Stimulated activated CD8-positive, alpha-beta memory T cell treated with anti-CD3 and anti-CD28 coated beads, Interleukin-2, amount 100 ng/mL, for 48 hours (primary cell): ENCODE measurements around the gene RAB4A.

Experiments
- DNase-seq, 2 donors: peaks; one replicate each; pipeline ENCODE4 v3.0.0-alpha.2; 2020; ENCODE audit warnings: low read depth in 2 of 2

RAB4A gene

DNA sequence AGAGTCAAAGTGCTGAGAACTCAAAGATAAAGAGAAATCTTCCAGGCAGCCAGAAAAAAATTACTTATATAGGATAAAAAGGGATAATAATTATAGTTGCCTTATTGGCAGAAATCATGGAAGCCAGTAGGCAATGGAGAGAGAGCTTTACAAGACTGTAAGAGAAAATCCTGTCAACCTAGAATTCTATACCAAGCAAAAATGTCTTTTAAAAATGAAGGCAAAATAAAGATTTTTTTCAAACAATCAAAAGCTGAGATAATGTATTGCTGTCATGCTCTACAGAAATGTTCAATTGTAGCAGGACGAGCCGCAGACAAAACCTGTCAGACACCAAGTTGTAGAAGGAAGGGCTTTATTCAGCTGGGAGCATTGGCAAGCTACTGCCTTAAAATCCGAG, 26.8 kb upstream of the RAB4A start:
- no peak for DNase-seq

DNA sequence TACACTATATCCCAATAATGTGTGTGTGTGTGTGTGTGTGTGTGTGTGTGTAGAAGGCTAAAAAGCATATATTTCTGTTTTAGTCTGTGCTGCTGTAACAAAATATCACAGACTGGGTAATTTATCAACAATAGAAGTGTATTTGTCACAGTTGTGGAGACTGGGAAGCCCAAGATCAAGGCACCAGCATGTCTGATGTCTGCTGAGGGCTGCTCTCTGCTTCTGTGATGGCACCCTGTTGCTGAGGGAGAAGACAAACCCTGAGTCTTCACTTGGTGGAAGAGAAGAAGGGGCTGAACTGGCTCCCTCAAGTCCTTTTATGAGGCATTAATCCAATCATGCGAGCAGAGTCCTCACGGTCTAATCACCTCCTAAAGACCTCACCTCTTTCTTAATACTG, 23.0 kb upstream of the RAB4A start:
- DNase-seq = no peak

DNA sequence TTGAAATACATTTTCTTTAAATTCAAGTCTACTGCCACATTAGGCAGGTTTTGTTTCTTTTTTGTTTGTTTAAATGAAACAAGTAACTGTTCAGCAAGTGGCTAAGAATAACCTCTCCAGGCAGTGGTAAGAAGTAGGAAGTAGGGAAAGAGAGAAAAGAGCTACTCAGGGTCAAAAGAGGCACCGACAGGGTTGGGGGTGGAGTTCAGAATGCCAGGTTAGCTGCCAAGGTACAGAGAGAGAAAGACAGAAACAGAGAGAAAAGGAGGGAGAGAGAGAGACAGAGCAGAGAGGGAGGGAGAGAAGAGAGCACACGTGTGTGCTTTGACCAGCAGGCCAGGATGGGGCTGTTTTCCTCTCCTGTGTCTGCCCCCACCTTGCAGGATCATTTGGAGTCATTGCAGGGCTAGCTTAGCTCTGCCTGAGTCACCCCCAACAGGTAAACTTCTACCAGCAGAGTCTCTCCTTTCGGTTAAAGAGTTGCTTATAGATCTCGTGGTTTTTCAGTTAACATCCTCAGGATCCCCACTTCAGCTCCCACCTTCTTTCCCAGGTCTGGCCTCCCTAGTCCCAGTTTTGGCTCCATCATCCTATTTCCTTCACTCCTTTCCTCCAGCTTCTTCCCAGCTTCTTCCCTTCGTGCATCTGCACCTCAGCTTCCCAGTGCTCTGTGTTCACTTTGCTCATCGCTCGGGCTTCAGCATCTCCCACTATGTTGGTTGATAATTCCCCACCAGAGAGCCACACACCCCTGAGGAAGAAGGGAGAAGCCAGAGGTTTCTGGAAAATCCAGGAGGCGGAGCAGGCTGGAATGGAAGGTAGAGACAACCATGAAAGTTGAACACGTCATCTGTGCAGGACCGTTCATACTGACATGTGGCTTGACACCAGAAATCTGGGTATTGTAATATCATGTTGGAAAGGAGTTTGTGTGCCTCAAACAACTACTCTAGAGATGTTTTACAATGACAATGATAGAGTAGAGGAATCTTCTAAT, 21.8 kb upstream of the RAB4A start:
- no peak for DNase-seq

DNA sequence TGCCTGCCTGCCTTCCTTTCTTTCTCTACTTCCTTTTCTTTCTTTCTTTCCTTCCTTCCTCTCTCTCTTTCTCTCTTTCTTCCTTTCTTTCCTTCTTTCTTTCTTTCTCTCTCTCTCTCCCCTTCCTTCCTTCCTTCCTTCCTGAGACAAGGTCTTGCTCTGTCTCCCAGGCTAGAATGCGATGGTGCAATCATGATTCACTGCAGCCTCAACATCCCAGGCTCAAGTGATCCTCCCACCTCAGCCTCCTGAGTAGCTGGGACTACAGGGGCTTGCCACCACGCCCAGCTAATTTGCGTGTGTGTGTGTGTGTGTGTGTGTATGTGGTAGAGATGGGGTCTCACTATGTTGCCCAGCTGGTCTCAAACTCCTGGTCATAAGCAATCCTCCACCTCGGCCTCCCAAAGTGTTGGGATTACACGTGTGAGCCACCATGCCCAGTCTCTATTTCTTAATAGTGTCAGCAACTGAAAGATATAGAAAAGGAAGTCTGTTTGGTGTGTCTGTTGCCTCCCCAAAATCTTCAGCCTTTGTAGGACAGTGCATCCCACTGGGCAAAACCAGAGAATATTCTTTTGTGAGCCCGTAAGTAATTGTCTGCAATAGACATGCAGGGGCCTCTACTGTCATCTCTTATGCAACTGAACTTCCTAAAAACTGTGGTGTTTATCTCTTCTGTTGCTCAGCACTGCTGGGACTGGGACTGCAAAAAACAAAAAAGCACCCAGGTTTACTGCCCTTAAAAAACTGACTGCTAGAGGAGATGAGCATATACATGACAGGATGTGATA, 20.9 kb upstream of the RAB4A start:
- no peak for DNase-seq

DNA sequence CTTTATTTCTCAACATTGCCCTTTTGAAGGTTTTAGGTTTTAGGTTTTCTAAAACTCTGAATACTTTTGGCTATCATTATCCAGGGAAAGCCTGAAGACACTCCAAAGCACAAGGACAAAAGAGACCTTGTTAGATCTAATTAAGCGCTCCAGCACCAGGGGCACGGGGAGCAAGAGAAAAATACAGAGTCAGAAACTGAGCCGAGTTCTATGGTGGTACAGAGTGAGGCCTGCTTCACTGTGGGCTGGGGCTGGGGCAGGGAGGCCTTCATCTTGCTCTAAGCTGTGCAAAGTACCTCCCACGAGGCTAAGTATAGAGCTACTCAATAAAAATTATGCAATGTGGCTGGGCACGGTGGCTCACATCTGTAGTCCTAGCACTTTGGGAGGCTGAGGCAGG, 19.7 kb upstream of the RAB4A start:
- no peak for DNase-seq

DNA sequence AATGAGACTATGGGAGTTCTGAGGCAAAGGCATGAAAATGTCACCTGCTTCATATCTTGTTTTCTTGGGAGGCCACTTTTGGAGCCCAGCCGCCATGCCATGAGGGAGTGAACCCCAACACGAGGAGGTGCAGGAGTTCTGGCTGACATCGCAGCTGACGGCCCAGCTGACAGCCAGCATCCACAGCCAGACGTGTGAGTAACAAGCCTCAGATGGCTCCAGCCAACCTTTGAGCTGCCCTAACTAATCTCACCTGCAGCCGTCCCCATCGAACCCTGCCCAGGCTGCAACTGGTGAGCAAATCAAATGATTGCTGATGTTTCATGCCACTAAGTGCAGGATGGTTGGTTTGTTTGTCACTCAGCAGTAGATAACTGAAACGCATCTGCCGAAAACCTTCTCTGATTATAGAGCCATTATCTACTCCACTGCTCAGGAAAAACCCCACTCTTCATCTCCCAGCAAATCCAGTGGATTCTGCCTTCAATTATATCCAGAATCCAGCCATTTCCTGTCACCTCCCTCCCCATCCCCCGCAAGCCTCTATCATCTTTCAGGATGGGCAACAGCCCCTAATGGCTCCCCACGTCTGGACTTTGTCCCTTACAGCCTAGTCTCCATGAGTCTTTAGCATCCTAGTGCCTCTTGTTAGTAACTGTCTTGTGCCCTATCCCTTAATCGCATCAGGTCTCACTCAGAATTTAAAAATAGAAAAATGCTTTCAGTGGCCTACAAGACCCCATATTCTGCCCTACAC, 18.5 kb upstream of the RAB4A start:
- DNase-seq = no peak

DNA sequence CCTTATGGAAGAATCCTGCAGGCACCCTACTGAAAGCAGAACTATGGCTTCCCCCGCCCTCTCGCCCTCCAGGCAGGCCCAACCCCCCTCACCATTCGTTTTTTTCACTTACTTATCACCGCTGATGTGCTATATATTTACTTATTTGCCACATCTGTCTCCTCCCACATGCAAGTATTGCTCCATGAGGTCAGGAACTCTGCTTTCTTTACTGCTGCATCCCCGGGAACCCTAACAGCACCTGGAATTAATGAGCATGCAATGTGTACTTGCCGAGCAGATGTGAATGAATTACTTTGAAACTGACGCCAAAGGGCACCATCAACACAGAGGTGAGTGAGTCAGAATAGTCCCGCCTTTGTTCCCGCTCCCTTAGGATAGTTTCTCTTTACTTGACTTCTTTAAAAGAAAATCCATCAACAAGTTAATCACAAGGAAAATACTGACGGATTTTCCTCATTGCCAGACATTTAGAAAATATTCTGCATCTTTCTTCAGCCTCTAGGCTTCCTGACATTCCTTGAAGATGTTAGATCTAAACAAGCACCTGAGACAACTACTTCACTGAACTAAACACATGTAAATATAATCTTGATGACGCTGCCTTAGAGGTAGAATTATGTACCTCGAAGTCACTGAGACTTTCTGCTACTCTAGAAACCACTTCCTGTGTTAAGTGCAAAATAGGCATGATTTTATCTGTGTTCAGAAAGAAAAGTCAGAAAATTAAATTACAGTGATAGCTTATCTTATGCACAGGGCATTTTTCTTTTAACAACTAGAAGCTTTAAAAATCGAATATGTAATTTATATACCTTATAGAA, 17.5 kb upstream of the RAB4A start:
- DNase-seq = no peak

DNA sequence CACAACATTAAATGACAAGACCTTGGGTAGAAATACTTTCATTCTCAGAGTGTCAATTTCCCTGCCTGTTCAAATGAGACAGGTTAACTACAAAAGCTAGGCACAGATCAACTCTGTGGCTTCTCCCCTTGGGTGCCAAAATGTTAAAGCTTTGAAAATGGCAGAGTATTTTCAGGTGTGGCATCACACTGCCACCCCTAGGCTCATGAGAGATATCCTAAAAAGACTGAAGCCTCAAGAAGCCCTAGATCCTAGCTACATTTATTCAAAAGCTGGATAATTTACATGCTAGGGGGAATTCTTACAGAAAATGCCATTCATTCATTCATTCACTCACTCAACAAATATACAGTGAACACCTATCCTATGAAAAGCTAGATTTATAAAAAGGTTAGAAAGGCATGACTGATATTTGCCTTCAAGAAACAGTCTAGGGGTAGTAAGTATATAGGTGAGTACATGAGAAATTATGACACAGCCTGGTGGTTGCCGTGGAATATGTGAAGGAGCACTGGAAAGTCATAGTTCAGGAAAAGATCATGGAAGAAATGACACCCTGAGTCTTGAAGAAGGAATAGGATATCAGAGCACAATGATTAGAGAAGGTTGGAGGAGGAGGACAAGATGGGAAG, 15.9 kb upstream of the RAB4A start:
- no peak for DNase-seq

DNA sequence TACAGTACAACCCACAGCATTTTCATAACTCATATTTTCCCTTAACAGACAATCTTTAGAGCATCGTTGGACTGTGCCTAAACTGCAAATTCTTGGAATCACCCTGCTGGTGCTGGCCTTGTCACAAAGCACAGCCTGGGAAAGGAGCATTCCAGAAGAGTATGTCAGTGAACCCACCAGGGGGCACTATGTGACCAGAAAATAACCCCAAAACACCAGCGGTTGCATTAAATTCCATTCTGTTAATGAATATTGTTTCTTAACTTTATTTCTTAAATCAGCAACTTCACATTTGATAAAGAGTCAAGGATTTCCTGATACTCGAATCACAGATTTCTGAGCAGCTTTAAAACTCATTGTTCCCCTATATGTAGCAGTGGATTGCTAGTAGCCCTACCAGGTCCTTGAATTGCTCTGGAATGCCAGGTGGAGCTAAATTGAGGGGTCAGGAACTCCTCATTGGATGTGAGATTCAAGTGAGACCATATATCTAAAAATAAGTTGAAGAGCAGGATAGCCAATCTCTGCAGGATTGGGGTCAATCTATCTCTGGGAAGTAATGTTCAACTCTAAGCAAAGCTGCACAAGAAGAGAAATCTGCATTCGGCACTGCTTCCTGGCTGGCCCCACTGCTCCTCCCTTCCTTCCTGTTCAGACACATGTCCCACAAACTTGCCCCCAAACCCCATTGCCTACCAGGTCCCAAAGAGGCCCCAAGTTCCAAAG, 12.7 kb upstream of the RAB4A start:
- DNase-seq = peak in 1 of 2 donors; percentile 28

DNA sequence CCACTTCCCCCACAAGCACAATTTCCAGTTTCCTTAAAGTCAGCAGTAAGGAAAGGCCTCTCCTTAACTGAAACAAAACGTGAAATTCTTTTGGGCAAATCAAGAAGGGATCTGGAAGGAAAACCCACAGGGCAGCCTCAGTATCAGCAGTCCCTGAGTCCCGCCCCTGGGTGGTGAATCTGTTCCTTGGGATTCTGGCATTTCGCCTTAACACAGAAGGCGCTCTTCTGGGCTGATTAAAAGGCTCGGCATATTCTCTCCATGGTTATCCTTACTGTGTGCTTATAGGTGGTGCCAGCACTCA, 12.2 kb upstream of the RAB4A start:
- DNase-seq = no peak

DNA sequence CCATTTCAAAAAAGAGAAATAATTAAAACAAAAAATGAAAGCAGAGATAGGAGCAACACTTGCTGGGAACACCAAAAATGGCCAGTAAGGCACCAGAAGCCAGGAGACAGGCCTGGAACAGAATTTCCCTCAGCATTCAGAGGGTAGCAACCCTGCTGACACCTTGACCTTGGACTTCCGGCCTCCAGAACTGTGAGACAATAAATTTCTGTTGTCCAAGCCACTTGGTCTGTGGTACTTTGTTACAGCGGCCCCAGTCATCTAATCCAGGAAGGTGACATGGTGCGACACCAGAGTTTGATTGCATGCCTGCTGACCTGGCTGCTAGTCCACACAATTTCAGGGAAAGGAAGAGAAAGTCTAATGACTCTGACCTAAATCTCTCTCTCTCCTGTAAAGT, 10.6 kb upstream of the RAB4A start:
- no peak for DNase-seq

DNA sequence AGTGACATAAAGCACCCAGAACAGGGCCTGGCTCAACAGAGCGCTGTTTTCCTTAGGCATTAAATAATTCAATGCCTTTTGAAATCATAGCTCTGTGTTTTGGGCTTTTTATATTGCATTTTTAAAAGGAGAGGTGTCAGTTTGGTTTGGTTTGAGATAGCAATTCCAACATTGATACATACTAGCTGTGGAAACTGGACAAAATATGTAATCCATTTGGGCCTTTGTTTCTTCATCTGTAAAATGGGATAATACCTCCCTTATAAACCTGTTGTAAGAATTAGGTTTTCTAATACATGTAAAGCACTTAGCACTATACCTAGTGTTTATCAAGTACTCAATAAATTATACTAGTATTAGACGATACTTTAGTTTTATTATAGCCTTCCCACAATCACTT, 8.7 kb upstream of the RAB4A start:
- DNase-seq = no peak

DNA sequence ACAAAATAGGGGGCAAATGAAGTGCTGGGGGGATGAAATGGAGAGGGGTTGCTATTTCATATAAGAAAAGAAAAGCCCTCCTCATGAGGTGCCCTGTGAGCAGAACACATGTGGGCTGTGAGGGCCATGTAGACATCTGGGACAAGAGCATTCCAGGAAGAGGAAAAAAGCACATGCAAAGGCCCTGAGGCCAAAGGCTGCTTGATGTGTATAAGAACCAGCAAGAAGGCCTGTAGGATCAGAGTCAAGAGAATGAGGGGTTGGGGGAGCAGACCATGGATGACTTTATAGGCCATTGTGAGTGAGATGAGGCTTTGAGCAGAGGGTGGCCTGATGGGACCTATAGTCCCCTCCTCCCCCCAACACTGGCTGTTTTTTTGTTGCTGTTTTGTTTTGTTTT, 7.7 kb upstream of the RAB4A start:
- no peak for DNase-seq

DNA sequence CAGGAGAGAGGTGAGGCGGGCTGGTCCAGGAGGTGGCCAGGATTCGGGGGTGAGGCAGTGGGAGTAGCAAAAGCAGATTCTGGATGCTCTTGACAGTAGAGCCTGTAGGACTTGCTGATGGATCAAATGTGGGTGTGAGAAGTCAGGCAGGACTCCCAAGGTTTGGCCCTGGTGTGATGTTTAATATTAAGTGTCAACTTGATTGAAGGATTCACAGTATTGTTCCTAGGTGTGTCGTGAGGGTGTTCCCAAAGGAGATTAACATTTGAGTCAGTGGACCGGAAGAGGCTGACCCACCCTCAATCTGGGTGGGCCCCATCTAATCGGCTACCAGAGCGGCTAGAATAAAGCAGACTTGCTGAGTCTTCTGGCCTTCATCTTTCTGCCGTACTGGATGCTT, 6.8 kb upstream of the RAB4A start:
- DNase-seq = no peak

DNA sequence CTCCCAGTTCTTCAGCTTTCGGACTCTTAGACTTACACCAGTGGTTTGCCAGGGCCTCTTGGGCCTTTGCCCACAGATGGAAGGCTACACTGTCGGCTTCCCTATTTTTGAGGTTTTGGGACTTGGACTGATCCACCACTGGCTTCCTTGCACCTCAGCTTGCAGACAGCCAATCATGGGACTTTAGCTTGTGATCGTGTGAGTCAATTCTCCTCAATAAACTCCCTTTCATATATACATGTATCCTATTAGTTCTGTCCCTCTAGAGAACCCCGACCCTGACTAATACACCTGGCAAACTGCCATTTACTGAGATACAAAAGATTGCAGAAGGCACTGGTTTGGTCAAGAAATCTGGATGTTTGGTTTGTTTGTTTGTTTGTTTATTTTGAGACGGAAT, 6.4 kb upstream of the RAB4A start:
- DNase-seq = no peak

DNA sequence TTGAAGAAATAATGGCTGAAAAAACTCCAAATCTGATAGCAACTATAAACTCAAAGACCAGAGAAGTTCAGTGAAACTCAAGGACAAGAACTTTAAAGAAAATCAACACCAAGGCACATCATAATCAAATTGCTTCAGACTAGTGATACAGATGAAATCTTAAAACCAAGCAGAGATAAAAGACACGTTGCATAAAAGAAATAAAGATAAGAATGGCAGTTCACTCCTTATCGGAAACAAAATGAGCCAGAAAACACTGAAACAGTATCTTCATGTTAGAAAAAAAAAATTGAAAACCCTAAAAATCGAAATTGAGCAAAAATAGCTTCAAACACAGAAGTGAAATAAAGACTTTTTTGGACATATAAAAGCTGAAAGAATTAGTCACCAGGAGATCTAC, 4.6 kb upstream of the RAB4A start:
- DNase-seq = no peak

DNA sequence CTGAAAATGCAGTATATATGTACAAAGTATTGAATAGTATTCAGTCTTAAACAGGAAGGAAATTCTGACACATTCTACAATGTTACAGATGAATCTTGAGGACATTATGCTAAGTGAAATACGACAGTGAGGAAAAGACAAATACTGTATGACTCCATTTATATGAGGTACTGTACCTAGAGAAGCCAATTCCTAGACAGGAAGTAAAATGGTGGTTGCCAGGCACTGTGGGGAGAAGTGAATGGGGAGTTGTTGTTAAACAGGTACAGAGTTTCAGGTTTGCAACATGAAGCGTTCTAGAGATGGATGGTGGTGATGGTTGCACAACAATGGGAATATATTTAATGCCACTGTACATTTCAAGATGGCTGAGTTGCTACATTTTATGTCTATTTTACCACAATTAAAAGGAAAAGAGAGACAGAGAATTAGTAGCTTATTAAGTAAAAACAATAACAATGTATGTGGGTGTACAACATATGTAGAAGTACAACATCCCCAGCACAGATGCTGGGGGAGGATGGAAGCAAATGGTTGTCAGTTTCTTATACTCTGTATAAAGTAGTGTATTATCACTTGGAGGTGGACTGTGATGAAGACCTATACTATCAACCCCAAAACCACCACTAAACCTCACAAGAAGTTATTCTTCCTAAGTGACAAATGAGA, 3.9 kb upstream of the RAB4A start:
- no peak for DNase-seq

DNA sequence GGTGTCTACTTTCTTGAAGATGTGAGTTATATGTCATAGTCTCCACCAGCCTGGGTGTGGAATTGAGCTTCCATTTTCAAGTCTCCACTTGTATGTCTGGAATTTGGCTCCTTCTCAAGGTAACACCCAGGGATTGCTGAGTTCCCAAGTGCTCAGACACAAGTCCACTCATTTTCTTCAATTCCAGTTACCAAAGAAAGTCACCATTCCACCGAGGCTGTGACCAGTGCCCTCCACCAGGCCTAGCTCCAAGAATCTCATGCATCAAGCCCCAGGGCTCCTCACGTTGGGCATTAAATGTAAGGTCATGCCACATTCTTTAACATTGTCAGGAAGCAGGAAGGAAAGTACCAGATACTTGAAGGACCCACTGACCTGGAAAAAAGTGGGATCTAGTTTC, 2.4 kb upstream of the RAB4A start:
- DNase-seq = no peak

DNA sequence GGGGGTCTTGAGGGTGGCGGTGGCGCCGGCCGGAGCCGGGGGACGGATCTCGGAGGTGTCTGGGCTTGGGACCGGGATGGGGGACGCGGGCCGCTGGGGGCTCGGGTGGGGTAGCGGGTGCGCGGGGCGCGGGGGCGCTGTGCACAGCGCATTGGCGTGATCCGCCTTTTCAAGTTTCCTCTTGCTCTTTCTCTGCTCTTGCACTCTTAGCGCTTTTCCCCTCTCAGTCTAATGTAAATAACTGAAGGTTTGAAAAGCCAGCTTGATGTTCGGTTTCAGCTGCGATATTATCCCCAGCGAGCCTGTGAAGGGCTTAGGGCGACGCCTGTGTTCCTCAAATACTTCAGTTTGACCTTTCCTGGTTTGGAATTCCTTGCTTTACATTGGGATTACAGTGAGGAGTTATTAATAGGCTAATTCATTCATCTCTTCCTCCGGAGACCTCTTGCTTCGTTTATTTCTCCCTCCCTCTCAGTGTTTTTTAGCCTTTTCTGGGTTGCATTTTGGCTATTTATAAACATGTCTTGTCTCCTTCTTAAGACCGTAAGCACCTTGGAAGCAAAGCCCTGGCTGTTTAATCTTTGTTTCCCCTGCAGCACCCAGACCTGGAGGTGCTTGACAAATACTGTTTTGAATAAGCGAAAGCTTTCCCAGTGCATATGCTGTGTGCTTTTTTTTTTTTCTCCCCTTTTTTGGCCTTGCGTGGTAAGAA, 693 bp downstream of the RAB4A start:
- DNase-seq = peak; percentile 21 to 34
